HG02870 (cell line): Measurements from ENCODE around the gene CUEDC2.

Experiments used
- ATAC-seq: cut with Tn5 transposase; IDR thresholded peaks from one replicate; pipeline ENCODE4 v1.9.1; 2021; ENCODE audit warnings: mild to moderate bottlenecking, moderate library complexity; ENCODE audit not compliant: unreplicated experiment

CUEDC2 gene

GRCh38 chr10:102411341-102412255, 20.8 kb downstream of the CUEDC2 start:
- no peak for ATAC-seq

DNA sequence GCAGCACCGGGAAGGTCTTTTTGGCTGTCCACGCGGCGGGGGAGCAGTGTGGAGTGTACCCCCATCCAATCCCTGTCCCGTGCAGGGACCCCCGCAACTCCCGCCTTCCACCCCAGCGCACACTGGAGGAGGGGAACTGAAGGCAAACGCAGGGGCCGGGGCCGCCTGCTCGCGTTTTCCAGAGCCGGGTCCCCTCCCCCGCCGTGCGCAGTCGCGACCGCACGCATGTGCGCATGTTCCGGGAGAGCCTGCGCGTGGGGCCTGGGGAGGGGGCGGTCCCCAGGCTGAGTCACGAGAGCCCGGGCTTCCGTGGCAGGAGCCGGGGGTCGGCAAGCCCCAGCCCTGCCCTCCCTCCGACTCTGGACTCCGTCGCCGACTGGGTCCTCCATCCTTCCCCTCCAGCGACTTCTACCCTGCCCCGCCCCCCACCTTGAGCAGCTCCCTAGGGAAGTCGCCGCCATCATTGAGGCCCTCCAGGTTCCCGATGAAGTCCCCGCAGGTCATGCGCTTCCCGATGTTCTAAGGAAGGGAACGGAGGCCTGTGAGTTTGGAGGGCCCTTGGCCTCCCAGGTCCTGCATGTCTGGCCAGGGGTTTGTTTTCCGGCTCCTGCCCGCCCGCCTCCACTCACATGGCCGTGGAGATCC, 21.8 kb downstream of the CUEDC2 start:
- ATAC-seq, result no peak

DNA sequence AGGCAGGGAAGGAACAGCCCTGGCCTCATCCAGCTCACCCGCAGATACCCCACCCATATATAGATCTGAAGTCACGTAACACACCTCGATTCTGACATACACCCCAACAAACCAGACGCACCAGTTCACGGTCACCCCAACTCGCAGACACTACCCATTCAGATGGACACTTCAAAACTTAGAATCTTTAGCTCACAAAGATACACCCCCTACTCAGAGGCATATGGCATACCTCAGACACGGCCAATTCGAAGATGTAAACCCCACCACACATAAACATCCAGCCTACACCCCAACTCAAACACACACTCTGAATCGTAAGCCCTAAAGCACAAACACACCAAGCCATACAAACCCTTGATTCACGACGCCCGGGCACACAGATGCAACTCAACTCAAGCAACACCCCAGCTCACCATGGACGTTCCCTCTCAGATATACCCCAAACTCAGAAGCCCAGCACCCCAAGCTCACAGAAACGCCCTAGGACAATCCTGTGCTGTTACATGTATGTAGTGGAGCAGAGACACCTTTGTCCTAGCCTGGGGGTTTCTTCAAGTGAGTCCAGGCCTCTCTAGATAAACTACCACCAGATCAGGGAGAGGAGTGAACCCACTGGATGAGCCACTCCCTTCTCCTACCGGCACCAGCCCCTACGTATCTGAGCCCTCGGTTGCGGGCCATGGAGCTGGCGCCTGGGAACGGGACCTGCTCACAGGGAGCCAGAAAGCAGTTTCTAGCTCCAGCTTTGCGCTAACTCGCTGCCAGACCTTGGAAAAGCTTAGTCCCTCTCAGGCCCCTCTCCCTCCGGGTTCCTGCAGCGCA, 22.6 kb downstream of the CUEDC2 start:
- ATAC-seq, result no peak

- no peak for ATAC-seq
These were observed 23.4 kb downstream of the CUEDC2 start for GRCh38 chr10:102408728-102409603.

DNA sequence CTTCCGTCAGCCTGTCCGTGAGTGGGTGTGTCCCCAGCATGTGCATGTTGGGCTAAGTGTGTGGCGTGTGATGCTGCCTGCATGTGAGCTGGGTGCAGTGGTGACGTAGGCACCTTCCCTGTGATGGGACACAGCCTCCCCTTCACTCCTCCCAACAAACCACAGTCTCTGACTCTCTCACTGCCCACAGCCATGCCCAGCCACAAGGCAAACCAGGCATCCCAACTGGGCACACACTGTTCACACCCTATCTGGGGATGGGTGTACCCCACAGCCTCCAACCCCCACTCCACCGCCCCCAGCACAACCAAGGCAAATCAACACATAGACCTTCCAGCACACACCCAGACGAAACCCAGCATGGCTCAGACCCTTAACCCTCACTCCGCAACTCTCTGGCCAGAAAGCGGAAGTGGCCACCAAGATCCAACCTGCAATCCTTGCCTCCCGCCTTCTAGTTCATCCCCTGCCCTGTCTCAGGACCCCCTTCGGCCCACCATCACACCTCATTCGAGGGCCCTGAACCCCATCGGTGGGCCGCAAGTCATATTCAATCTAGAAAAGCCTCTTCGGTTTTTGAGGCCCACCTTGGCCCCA, 24.1 kb downstream of the CUEDC2 start:
- no peak for ATAC-seq

- no peak for ATAC-seq
These were observed 24.8 kb downstream of the CUEDC2 start for GRCh38 chr10:102407425-102408130.

GRCh38 chr10:102406815-102407214, 25.6 kb downstream of the CUEDC2 start:
- ATAC-seq, result no peak

DNA sequence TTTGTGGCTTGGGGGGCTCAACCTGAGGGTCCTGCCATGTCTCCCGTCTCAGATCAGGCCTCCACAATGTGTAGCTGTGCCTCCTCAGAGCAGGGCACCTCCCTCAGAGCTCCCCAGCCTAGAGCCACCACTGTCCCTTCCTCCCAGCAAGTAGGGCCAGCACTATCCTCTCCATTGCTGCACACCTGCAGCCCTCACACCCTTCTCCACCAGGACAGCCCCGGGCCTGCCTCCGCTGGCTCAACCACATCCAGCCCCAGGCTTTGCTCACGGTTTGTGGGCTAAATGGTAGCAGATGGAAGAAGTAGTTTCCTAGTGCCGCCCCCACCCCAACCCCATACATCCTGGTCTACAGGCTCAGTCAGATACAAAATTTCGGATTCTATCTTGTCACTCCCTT, 26.7 kb downstream of the CUEDC2 start:
- no peak for ATAC-seq

GRCh38 chr10:102405108-102405571, 27.2 kb downstream of the CUEDC2 start:
- ATAC-seq, result no peak

DNA sequence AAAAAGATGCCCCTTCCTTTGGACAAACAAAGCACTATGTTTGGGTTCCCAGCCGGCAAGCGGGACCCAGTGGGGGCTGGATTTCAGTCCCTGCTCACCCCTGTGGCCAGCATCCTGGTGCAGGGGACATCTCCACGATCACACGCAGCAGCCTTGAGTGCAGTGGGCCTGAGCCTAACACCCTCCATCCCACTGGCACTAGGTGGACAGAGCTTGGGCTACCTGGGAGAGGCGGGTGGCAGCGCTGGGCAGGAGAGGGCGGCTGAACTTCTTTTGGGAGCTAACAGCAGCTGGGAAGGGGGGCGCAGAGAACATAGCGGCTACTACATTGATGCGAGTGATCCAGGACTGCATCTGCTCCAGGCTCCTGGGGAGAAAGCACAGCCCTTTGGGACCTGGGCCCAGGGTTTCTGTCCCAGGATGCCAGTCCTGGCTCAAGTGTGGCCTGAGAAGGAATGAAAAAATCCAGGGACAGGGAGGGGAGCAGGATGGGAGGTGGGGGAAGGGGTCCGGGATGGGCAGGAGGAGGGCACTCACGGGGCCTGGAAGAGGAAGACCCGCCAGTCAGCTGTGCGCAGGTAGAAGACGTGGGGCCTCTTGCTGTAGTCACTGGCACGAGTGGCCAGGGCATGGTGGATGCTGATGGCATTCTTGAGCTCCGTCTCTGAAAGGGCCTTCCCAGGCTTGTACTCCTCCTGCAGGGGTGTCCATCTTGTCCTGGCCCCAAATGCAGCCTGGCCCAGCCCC, 27.8 kb downstream of the CUEDC2 start:
- no peak for ATAC-seq

- ATAC-seq, result no peak
These were observed 29.3 kb downstream of the CUEDC2 start for GRCh38 chr10:102403115-102403514.

DNA sequence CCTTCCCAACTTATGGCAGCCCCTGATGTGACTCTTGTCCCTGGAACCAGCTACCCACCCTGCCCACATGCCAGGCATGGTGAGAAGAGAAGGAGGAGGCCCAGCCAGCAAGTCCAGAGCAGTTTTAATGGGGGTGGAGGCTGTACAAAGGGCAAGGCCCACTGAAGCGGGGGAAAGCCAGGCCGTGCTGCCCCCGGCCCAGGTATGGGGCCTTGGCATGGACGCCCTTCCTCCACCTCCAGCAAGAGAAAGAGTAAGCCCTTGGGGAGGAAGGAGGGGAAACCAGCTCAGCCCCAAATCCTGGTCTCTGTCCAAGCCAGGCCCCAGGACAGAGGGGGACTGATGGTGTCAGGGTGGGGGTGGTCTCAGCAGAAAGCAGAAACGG, 29.9 kb downstream of the CUEDC2 start:
- no peak for ATAC-seq

DNA sequence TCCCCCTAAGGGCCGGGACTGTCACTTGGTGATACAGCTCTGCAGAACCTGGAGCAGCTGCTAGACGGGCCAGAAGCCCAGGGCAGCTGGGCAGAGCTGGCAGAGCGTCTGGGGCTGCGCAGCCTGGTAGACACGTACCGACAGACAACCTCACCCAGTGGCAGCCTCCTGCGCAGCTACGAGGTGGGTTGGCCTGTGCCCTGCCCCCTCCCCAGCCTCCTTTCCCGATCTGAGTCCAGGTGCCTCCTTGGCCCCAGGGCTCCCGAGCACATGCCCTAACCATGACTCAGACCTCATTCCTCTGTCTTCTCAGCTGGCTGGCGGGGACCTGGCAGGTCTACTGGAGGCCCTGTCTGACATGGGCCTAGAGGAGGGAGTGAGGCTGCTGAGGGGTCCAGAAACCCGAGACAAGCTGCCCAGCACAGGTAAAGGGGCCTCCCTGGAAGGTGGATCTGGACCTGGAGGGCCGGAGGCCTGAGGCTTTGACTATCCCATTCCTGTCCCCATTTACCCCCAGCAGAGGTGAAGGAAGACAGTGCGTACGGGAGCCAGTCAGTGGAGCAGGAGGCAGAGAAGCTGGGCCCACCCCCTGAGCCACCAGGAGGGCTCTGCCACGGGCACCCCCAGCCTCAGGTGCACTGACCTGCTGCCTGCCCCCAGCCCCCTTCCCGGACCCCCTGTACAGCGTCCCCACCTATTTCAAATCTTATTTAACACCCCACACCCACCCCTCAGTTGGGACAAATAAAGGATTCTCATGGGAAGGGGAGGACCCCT, 30.5 kb downstream of the CUEDC2 start:
- ATAC-seq, result no peak

- no peak for ATAC-seq
These were observed 31.1 kb downstream of the CUEDC2 start for GRCh38 chr10:102401342-102401654.

DNA sequence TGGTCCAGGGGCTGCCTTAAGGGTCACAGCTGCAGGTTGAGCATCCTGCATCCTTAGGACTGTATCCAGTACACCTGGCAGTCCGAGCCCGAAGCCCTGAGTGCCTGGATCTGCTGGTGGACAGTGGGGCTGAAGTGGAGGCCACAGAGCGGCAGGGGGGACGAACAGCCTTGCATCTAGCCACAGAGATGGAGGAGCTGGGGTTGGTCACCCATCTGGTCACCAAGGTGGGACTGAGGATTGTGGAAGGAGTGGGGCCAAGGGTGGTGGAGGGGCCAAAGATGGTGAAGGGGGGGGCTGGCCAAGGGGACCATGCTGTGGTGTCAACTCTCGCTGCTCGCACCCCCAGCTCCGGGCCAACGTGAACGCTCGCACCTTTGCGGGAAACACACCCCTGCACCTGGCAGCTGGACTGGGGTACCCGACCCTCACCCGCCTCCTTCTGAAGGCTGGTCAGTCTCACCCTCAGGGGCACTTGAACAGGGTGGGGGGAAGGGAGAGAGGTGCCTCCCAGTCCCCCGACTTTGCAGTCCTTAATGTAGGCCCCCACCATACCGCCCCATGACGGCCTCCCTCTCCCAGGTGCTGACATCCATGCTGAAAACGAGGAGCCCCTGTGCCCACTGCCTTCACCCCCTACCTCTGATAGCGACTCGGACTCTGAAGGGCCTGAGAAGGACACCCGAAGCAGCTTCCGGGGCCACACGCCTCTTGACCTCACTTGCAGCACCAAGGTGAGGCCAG, 31.6 kb downstream of the CUEDC2 start:
- ATAC-seq, result no peak

DNA sequence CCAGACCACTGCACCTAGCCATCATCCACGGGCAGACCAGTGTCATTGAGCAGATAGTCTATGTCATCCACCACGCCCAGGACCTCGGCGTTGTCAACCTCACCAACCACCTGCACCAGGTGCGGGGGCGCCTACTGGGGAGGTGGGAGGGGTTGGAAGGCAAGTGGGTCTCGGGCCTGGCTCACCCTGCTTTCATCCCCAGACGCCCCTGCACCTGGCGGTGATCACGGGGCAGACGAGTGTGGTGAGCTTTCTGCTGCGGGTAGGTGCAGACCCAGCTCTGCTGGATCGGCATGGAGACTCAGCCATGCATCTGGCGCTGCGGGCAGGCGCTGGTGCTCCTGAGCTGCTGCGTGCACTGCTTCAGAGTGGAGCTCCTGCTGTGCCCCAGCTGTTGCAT, 32.3 kb downstream of the CUEDC2 start:
- no peak for ATAC-seq
